HG02981 (cell line): Measurements from ENCODE around the gene RSPH3.
"Not testable (repeated sequence)": the region's sequence is repeated elsewhere in the genome, so short reads cannot be mapped to it uniquely, and the experiment has no call there.

Source experiments
- ATAC-seq: cut with Tn5 transposase; IDR thresholded peaks from one replicate; pipeline ENCODE4 v1.9.1; 2021; ENCODE audit warnings: mild to moderate bottlenecking, moderate library complexity; ENCODE audit not compliant: unreplicated experiment

Gene RSPH3

GRCh38 chr6:159030168-159030567 lies 30.2 kb upstream of the RSPH3 start:
- ATAC-seq, result no peak

DNA sequence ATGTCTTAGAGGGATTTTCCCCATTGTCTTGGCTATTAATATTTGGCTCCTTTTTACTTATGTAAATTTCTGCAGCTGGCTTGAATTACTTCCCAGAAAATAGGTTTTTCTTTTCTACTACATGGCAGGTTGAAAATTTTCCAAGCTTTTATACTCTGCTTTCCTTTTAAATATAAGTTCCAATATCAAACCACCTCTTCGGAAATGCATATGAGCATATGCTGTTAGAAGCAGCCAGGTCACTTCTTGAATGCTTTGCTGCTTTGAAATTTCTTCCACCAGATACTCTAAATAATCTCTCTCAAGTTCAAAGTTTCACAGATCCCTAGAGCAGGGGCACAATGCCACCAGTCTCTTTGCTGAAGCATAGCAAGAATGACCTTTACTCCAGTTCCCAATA lies 25.2 kb upstream of the RSPH3 start:
- not testable (repeated sequence) for ATAC-seq

DNA sequence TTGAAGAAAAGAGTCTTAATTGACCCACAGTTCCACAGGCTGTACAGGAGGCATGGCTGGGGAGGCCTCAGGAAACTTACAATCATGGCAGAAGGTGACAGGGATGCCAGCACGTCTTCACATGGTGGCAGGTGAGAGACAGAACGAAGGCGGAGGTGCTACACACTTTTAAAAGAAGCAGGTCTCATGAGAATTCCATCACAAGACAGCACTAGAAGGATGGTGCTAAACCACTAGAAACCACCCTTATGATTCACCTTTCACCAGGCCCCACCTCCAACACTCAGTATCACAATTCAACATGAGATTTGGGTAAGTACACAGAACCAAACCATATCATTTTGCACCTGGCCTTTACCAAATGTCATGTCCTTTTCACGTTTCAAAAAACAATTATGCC lies 23.9 kb upstream of the RSPH3 start:
- ATAC-seq, result no peak

DNA sequence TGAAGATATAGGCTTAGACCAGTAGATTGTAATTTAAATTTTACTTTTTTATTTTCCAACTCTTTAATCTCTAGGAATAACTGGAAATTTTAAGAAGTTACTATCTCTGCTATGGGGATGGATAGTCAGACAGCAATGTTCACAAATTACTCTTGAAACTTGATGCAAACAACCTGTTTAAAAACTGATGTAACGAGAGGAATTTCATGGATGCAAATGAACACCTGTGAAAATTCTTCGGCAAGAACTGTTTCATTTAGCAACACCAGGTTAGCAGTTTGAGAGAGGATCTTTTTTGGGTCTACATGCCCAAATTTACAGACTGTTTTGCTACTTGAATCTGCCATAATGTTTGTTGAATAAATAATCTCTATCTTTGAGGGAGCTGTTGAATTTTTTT lies 20.0 kb upstream of the RSPH3 start:
- no peak for ATAC-seq

DNA sequence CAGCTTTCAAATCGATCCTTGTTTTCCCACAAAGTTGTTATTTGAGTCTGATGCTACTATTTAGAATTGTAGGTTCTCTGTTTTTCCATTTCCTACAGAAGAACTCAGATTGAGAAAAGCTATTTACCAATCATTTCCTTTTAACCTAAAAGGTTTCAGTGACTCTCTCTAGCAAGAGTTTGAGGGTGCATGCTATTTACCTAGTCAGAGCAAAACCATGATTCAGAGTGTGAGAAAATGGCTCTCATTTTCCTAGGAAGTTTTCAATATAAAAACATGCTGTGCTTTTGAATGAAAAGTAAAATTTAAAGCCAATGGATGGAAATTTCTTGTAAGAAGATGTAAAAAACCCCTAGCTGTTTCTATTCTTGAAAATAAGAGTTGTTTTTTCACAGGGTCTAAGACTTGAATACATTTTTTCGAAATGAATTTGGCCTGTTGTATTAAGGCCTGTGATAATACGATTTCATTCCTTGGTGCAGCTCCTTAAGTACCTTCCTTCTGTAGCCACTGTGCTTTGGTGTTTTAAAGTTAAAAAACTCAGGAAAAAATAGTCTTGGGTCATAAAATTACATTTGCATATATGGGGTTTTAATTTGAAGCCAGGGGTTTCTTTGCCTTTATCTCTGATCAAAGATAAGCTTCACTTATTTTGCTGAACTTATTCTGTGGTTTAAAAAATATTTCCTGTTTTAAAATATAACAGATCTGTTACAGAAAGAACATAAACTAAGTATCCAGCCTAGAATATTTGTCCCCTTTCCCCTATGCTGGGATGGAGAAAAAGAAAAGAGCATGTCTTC lies 18.0 kb upstream of the RSPH3 start:
- no peak for ATAC-seq

- no peak for ATAC-seq
Measured at GRCh38 chr6:159014406-159014805, 14.4 kb upstream of the RSPH3 start.

DNA sequence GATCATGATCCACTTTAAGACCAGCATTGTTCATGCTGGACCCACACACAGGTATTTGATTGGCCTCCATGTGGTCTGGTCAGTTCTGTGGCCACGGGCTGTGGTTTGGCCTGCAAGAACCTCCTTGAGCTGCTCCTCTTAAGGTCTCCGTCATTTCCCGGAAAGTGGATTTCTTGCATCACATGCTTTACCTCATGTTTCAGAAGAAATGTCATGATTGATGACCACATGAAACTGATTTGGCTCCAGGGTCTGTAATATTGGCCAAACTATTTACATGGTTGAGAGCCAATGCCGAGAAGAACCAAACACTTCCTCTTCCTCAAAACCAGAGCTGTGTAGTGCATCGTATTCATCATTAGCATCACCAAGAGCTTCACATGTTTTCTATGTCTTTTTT lies 13.2 kb upstream of the RSPH3 start:
- no peak for ATAC-seq

GRCh38 chr6:159012201-159012600 lies 12.2 kb upstream of the RSPH3 start:
- ATAC-seq, result no peak

GRCh38 chr6:159010037-159010612 lies 10.1 kb upstream of the RSPH3 start:
- ATAC-seq, result not testable (repeated sequence)

DNA sequence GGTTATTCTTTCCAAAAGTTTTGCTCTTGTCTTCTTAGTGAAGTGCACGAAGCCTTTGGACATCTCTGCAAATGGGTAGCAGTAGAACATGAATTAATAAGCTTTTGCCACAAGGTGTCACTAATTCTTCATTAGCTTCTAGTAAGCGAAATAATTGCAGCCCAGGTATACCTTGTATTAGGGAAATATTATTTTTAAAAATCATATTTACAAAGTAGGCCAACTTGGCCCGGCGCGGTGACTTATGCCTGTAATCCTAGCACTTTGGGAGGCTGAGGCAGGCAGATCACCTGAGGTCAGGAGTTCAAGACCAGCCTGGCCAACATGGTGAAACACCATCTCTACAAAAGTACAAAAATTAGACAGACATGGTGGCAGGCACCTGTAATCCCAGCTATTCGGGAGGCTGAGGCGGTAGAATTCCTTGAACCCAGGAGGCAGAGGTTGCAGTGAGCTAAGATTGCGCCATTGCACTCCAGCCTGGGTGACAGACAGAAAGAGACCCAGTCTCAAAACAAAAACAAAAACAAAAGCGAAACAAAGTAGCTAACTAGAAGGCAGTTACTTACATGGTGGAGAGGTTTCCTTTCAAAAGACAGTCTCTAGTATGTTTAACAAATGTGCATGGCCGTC lies 8.8 kb upstream of the RSPH3 start:
- ATAC-seq, result peak; percentile 62

DNA sequence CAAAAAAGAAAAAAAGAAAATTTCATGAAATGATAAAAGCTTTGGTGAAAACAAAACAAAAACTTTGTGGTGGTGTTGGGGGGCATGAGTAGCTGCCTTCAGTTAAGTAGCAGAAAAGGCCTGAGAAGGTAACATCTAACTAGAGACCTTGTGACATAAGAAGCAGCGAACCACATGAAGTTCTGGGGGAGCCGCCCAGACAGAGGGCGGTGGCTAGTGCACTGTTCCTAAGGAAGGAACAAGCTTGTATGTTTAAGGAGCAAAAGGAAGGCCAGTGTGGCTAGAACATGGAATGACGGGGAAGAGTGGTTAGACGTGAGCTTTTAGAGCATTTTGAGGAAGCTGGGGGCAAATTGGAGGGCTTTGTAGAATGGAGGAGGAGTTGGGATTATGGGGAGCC lies 7.5 kb upstream of the RSPH3 start:
- no peak for ATAC-seq

GRCh38 chr6:159005436-159005835 lies 5.4 kb upstream of the RSPH3 start:
- no peak for ATAC-seq

- ATAC-seq, result no peak
Measured at GRCh38 chr6:159004592-159004991, 4.6 kb upstream of the RSPH3 start.

GRCh38 chr6:159002432-159003155 lies 2.6 kb upstream of the RSPH3 start:
- ATAC-seq, result no peak

DNA sequence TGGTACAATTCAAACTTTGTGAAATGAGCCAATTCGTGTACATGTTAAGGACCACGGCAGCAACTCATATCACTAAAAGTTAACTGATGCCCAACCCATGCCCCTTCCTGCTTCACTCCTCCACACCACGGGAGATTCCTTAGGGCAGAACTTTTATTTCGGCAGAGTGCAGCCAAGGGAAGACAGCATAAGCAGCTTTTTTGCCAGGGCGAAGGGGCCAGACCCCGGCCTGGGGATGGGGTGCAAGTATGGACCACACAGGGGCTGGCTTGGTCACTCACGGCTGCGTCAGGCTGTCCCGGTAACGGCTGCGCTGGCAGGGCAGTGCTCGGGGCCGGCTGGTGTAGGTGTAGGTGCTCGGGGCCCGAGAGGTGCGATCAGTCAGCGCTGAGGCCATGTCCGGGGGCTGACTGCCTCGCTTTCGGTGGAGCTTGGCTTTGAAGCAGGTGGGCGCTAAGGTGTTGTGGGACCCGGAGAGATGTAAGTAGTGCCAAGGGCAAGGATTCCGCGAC lies 792 bp downstream of the RSPH3 start:
- ATAC-seq, result peak; percentile 23

DNA sequence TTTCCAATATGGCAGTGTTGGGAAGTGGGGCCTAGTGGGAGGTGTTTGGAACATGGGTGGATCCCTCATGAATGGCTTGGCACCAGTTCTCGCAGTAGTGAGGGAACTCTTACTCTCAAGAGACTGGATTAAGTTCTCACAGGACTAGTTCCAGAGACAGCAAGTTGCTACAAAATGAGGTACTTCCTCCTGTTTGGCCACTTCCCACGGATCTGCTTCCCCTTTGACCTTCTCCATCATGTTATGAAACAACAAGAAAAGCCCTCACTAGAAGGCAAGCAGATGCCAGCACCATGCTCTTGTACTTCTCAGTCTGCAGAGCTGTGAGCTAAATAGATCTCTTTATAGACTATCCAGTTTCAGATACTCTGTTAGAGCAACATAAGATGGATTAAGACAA lies 3.1 kb downstream of the RSPH3 start:
- ATAC-seq, result no peak

GRCh38 chr6:158993639-158994038 lies 6.4 kb downstream of the RSPH3 start:
- no peak for ATAC-seq

- no peak for ATAC-seq
Measured at GRCh38 chr6:158991017-158991723, 8.8 kb downstream of the RSPH3 start.

DNA sequence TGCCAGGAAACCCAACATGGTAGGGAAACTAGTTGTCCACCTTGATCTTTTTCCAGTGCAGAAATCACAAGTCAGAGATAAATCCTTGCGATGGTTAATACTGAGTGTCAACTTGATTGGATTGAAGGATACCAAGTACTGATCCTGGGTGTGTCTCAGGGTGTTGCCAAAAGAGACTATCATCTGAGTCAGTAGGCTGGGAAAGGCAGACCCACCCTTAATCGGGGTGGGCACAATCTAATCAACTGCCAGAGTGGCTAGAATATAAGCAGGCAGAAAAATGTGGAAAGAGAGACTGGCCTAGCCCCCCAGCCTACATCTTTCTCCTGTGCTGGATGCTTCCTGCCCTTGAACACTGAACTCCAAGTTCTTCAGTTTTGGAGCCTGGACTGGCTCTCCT lies 10.3 kb downstream of the RSPH3 start:
- not testable (repeated sequence) for ATAC-seq

GRCh38 chr6:158988477-158988876 lies 11.5 kb downstream of the RSPH3 start:
- ATAC-seq, result no peak

DNA sequence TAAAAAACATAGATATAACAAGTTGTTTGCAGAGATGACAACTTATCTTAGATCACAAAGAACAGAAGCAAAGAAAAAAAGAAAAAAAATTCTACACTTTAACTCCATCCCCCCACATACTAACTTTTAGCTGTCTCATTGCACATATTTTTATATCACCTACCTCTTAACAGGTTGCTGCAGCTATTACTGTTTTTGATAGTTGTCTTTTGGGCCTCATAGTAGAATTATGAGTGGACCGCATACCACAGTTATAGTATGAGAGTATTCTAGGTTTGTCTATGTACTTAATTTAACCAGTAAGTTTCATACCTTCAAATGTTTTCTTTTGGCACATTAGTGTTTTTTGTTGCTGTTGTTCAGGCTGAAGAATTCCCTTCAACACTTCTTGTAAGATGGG lies 12.3 kb downstream of the RSPH3 start:
- no peak for ATAC-seq
